Naive thymus-derived CD4-positive, alpha-beta T cell (primary cell): ENCODE results near the gene RAB6D. TPM values are rescaled to one million over a fixed set of nuclear protein-coding genes. Genes with fewer than 3 reads are reported as not detected.
"Not testable (repeated sequence)": the region's sequence is repeated elsewhere in the genome, so short reads cannot be mapped to it uniquely, and the experiment has no call there.

Source experiments
- ATAC-seq: fragments of 150-1000 bp; cut with Tn5 transposase; 2 replicates; pipeline ENCODE4 v1.10.0; 2021; ENCODE audit warnings: mild to moderate bottlenecking, moderate library complexity
- CTCF ChIA-PET: fragments of 350-600 bp; sonication (Branson Sonifier 250); formaldehyde crosslinking; loops from one replicate; lab custom pipeline; 2021; ENCODE audit warnings: antibody characterized with exemption; lab: Charles Lee
- POLR2A ChIA-PET: fragments of 350-600 bp; sonication (Branson Sonifier 250); formaldehyde crosslinking; loops from one replicate; lab custom pipeline; 2021; ENCODE audit warnings: antibody characterized with exemption, inconsistent platforms; lab: Charles Lee
- DNase-seq, 9 donors: peaks; one replicate each; pipeline versions ENCODE4 v3.0.0 to v3.0.0-alpha.2; 2020 to 2022; ENCODE audit warnings: mixed read lengths in 1 of 9
- H3K27ac ChIP-seq: one replicate; pipeline ENCODE4 v1.7.0; 2013; ENCODE audit warnings: mild to moderate bottlenecking, low read depth, low read length, moderate library complexity
- H3K27me3 ChIP-seq, 2 donors: one replicate each; pipeline ENCODE4 v1.7.0; 2013; ENCODE audit warnings: low read length in 2 of 2, mild to moderate bottlenecking in 2 of 2, moderate library complexity in 2 of 2; ENCODE audit not compliant: control insufficient read depth in 2 of 2, insufficient read depth in 2 of 2
- H3K36me3 ChIP-seq, 3 experiments: 1 replicate in 2 of 3; 2 replicates in 1 of 3; pipeline ENCODE4 v1.7.0; 2013; ENCODE audit warnings: low read length in 3 of 3, mild to moderate bottlenecking in 3 of 3, moderate library complexity in 1 of 3; ENCODE audit not compliant: insufficient read depth in 3 of 3, control insufficient read depth in 2 of 3
- H3K4me1 ChIP-seq, 2 donors: one replicate each; pipeline ENCODE4 v1.7.0; 2013; ENCODE audit warnings: low read length in 2 of 2, mild to moderate bottlenecking in 2 of 2, moderate library complexity in 1 of 2; ENCODE audit not compliant: control insufficient read depth in 2 of 2, insufficient read depth in 2 of 2
- H3K4me3 ChIP-seq: 2 replicates; pipeline ENCODE4 v1.7.0; 2013; ENCODE audit warnings: mild to moderate bottlenecking, low read length
- H3K9me3 ChIP-seq, 3 experiments: 1 replicate in 2 of 3; 2 replicates in 1 of 3; pipeline ENCODE4 v1.7.0; 2013; ENCODE audit warnings: low read length in 3 of 3; ENCODE audit not compliant: control insufficient read depth in 2 of 3
- H3K27ac Mint-ChIP-seq, 9 donors: one replicate each; pipeline ENCODE4 v1.8.0; 2020 to 2022; ENCODE audit warnings: mixed read lengths in 9 of 9, mild to moderate bottlenecking in 8 of 9, moderate library complexity in 5 of 9, inconsistent platforms in 2 of 9
- H3K27me3 Mint-ChIP-seq, 5 donors: one replicate each; pipeline ENCODE4 v1.8.0; 2021 to 2022; ENCODE audit warnings: mixed read lengths in 5 of 5, mild to moderate bottlenecking in 1 of 5
- H3K36me3 Mint-ChIP-seq, 5 donors: one replicate each; pipeline ENCODE4 v1.8.0; 2020 to 2022; ENCODE audit warnings: mixed read lengths in 5 of 5, mild to moderate bottlenecking in 3 of 5, inconsistent platforms in 1 of 5
- H3K4me1 Mint-ChIP-seq, 7 donors: one replicate each; pipeline ENCODE4 v1.8.0; 2020 to 2022; ENCODE audit warnings: mixed read lengths in 7 of 7, mild to moderate bottlenecking in 3 of 7, inconsistent platforms in 1 of 7
- H3K4me3 Mint-ChIP-seq, 10 donors: one replicate each; pipeline ENCODE4 v1.8.0; 2020 to 2022; ENCODE audit warnings: mild to moderate bottlenecking in 10 of 10, mixed read lengths in 10 of 10, moderate library complexity in 6 of 10, inconsistent platforms in 2 of 10
- H3K9me3 Mint-ChIP-seq, 11 donors: one replicate each; pipeline ENCODE4 v1.8.0; 2020 to 2022; ENCODE audit warnings: mixed read lengths in 11 of 11, mild to moderate bottlenecking in 4 of 11, inconsistent platforms in 1 of 11, moderate library complexity in 1 of 11
- intact Hi-C, 2 donors: fragments of 100-400 bp; cut with micrococcal nuclease; formaldehyde crosslinking; loops; one replicate each; pipeline ENCODE4 v1.15.1; 2023
- polyA plus RNA-seq, 2 donors: library from polyadenylated mRNA; unstranded; fragments of 300-500 nt; fragmentation: Illumina TruSeq; gene quantifications; one replicate each; pipeline ENCODE4 v1.2.3, GENCODE V29; 2021
- total RNA-seq, 6 experiments: library from RNA in 5 of 6; stranded (reverse) in 5 of 6; gene quantifications; 1 replicate in 5 of 6; 2 replicates in 1 of 6; pipeline ENCODE4 v1.2.3 and lab custom pipeline; 2021 to 2026

RAB6D gene
- total and polyA plus RNA-seq, 7 experiments from 2014 or later: not detected

DNA sequence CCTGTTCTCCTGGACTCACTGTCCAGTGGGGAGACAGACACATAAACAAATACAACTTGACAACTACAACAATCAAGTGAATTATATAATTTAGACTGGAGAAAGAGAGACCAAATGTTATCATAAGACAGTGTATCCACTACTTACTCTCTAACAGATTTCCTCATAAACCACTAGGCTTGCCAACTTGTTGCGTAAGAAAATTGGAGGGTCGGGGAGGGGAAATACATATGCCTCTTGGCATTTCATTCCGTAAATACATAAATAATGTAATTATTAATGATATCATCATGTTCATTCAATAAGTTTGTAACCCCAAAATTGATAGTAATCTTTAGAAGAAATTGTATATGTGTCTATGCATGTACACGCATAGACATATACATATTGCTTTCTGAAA lies 14.9 kb downstream of the RAB6D start:
- no peak for DNase-seq

DNA sequence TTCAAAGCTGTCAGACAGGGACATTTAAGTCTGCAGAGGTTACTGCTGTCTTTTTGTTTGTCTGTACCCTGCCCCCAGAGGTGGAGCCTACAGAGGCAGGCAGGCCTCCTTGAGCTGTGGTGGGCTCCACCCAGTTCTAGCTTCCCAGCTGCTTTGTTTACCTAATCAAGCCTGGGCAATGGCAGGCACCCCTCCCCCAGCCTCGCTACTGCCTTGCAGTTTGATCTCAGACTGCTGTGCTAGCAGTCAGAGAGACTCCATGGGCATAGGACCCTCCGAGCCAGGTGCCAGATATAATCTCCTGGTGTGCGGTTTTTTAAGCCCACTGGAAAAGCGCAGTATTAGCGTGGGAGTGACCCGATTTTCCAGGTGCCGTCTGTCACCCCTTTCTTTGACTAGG lies 16.9 kb downstream of the RAB6D start:
- H3K4me1 ChIP-seq, H3K4me1 Mint-ChIP-seq, intact Hi-C loops, H3K27ac ChIP-seq, H3K27ac Mint-ChIP-seq, H3K4me3 Mint-ChIP-seq, H3K36me3 Mint-ChIP-seq, DNase-seq, H3K36me3 ChIP-seq, POLR2A ChIA-PET, H3K27me3 ChIP-seq, ATAC-seq, H3K9me3 ChIP-seq, H3K4me3 ChIP-seq, CTCF ChIA-PET: not testable (repeated sequence)
- Mint-ChIP-seq H3K9me3 (peaks cover 0 to 10% (median 5%) of the 10 kb centered on the region in 11 donors), H3K27me3 (peaks cover 1 to 55% (median 22%) of the 10 kb centered on the region in 5 donors)

More for the DNA sequence above, 14.9 kb downstream of the RAB6D start:
- no peaks in the 10 kb centered on the region for H3K36me3 ChIP-seq
- no peak overlapping the region for H3K4me3 ChIP-seq
- CTCF ChIA-PET: no interaction called here
- POLR2A ChIA-PET: no interaction called here
- no peak overlapping the region for H3K27ac Mint-ChIP-seq
- ATAC-seq: no peak
- no peaks in the 10 kb centered on the region for H3K27me3 ChIP-seq
- H3K4me1 ChIP-seq: no peaks in the 10 kb centered on the region
- intact Hi-C loops: no loop called here
- H3K9me3 Mint-ChIP-seq: peaks cover 0 to 15% (median 6%) of the 10 kb centered on the region in 11 donors
- no peak overlapping the region for H3K27ac ChIP-seq
- peaks cover 8 to 71% (median 32%) of the 10 kb centered on the region in 5 donors for H3K27me3 Mint-ChIP-seq
- no peaks in the 10 kb centered on the region for H3K4me1 Mint-ChIP-seq
- peaks cover 0 to 4% (median 0%) of the 10 kb centered on the region in 5 donors for H3K36me3 Mint-ChIP-seq
- H3K4me3 Mint-ChIP-seq: no peak overlapping the region
- H3K9me3 ChIP-seq: no peaks in the 10 kb centered on the region

DNA sequence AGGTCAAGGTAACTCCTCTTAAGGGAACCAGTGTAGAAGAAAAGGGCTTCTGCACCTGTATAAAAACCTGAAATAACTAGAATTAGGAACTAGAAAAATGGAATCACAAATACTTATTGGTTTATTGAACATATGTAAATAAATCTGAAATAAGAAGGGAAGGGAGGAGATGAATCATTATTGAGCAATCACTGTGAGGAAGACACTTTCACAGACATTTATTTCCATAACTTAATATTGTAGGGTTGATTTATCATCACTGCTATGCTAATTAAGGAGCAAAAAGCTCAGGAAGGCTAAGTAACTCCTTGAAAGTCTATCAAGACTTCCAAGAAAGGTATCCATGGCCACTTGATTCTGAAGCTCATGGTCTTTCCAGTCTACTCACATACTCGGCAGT lies 24.7 kb downstream of the RAB6D start:
- H3K4me3 Mint-ChIP-seq, H3K4me1 Mint-ChIP-seq, intact Hi-C loops, H3K9me3 Mint-ChIP-seq, H3K27ac Mint-ChIP-seq, H3K27ac ChIP-seq, H3K4me3 ChIP-seq, H3K4me1 ChIP-seq, H3K36me3 ChIP-seq, H3K9me3 ChIP-seq, ATAC-seq, DNase-seq, H3K27me3 ChIP-seq, POLR2A ChIA-PET, H3K36me3 Mint-ChIP-seq: not testable (repeated sequence)
- peaks cover 26 to 34% (median 26%) of the 10 kb centered on the region in 5 donors for H3K27me3 Mint-ChIP-seq
- CTCF ChIA-PET: interaction anchor here (0.6 kb wide), 1 partner anchor 80 kb away, joined by 4 read pairs; no protein-coding TSS in a partner anchor

DNA sequence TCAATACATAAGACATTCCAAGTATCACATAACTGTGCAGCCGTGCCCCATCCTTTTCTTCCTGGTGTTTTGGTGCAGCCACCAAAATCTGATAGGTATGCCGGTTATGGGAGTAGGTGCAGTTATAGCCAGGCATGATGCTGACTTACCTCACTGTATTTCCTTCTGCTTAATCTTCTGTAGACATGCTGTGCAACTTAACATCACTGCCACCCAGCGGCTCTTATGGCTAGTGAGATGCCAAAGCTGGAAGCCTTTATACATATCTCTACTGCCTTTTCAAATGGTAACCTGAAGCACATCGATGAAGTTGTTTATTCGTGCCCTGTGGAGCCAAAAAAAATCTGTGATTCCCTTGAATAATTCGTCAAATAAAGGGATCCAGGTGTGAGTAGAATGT lies 28.6 kb downstream of the RAB6D start:
- ATAC-seq, POLR2A ChIA-PET, CTCF ChIA-PET, H3K9me3 ChIP-seq, H3K27ac Mint-ChIP-seq, H3K27ac ChIP-seq, H3K36me3 Mint-ChIP-seq, H3K4me1 Mint-ChIP-seq, H3K4me3 ChIP-seq, H3K36me3 ChIP-seq, H3K4me1 ChIP-seq, H3K27me3 ChIP-seq, H3K9me3 Mint-ChIP-seq, H3K4me3 Mint-ChIP-seq: not testable (repeated sequence)
- intact Hi-C loops: loop anchor here in 1 of 2 donors (1.0 kb wide), 1 partner anchor 181 kb away; no protein-coding TSS in a partner anchor
- DNase-seq: peak in 2 of 9 donors; percentile 1 to 5
- peaks cover 34 to 55% (median 41%) of the 10 kb centered on the region in 5 donors for H3K27me3 Mint-ChIP-seq

DNA sequence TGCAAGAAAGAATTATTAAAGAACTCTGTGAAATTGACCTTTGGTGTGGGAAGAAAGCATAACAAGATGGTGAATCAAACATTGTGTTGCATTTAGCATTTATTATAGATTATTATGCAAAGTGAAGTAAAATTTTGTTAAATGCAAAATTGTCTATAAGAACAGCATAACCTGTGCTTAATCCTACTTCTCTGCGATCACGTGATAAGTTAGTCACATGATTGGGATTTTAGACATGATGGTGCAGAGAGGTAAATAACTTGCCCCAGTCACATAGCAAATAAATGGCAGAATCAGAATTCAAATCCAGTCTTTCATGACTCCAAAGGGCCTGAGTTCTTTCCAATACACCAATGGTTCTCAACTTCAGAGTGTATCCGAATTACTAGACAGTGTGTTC lies 31.3 kb downstream of the RAB6D start:
- POLR2A ChIA-PET, H3K36me3 Mint-ChIP-seq, CTCF ChIA-PET, H3K4me3 ChIP-seq, ATAC-seq, H3K4me3 Mint-ChIP-seq, H3K4me1 ChIP-seq, H3K9me3 ChIP-seq, intact Hi-C loops, H3K4me1 Mint-ChIP-seq, H3K9me3 Mint-ChIP-seq, H3K36me3 ChIP-seq, H3K27ac Mint-ChIP-seq, DNase-seq, H3K27ac ChIP-seq, H3K27me3 ChIP-seq: not testable (repeated sequence)
- peaks cover 35 to 56% (median 39%) of the 10 kb centered on the region in 5 donors for H3K27me3 Mint-ChIP-seq

DNA sequence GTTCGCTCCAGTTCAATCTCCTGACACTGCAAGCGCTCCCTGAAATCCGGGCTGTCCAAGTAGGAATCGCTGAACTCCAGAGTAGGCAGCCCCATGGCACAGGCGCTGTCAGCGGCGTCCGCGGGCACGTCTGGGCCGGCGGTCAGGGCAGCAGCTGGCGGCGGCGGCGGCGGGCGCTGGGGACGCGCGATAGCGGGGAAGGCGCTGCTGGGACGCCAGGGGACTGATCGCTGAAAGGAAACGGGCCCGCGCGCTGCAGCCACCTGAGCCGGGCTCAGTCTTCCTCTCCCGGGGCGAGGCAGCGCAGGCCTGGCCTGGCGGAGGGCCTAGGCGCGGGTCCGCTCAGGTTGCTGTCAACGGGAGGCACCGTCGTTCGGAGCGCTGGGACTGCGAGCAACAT lies 33.0 kb downstream of the RAB6D start:
- H3K27me3 Mint-ChIP-seq: peaks cover 32 to 49% (median 39%) of the 10 kb centered on the region in 5 donors
- CTCF ChIA-PET, H3K27ac ChIP-seq, POLR2A ChIA-PET, H3K27ac Mint-ChIP-seq, H3K36me3 Mint-ChIP-seq, H3K27me3 ChIP-seq, ATAC-seq, H3K9me3 ChIP-seq, H3K4me1 Mint-ChIP-seq, H3K4me1 ChIP-seq, H3K9me3 Mint-ChIP-seq, DNase-seq, H3K4me3 Mint-ChIP-seq, H3K4me3 ChIP-seq, H3K36me3 ChIP-seq, intact Hi-C loops: not testable (repeated sequence)

DNA sequence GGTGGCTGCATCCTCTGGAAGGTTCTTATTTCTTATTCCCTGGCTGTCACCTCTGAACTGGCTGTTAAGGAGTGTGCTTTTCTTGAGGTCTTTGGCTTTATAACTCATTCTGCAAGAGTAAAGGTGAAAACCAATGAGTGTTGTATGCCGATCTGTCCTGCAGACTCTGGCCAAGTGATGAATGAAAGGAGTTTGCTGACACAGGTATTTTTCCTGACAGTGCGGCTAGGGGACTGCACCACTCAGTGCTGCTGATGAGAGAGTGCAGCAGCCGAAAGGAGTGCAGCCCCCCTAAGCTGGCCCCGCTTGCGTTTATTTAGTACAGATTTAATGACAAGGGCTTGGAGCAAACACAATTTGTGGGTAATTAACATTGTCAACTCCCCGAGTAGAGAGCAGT lies 41.8 kb downstream of the RAB6D start:
- CTCF ChIA-PET: no interaction called here
- POLR2A ChIA-PET: no interaction called here
- no peak for DNase-seq
- no peaks in the 10 kb centered on the region for H3K9me3 ChIP-seq
- no peaks in the 10 kb centered on the region for H3K36me3 ChIP-seq
- peaks cover 18 to 33% (median 21%) of the 10 kb centered on the region in 5 donors for H3K27me3 Mint-ChIP-seq
- no peaks in the 10 kb centered on the region for H3K4me1 ChIP-seq
- no peak overlapping the region for H3K27ac Mint-ChIP-seq
- ATAC-seq: no peak
- no peak overlapping the region for H3K4me3 Mint-ChIP-seq
- peaks cover 1 to 24% (median 6%) of the 10 kb centered on the region in 11 donors for H3K9me3 Mint-ChIP-seq
- no peak overlapping the region for H3K4me3 ChIP-seq
- H3K27ac ChIP-seq: no peak overlapping the region
- no peaks in the 10 kb centered on the region for H3K4me1 Mint-ChIP-seq
- no peaks in the 10 kb centered on the region for H3K27me3 ChIP-seq
- no peaks in the 10 kb centered on the region for H3K36me3 Mint-ChIP-seq
- intact Hi-C loops: no loop called here
